T47D (cell line): Measurements from ENCODE around the gene VSX2.

Experiments
- DNase-seq, 2 experiments: peaks; one replicate each; pipeline versions ENCODE4 v3.0.0 to v3.0.0-alpha.2; 2011 to 2012; ENCODE audit warnings: low read depth in 1 of 2, low spot score in 1 of 2
- JUND ChIP-seq: IDR thresholded peaks from 2 replicates; pipeline ENCODE4 v1.6.1; 2012; ENCODE audit warnings: low read depth
- in situ Hi-C: cut with HindIII; loops from 2 replicates; pipeline ENCODE4 v1.10.0; 2016; ENCODE audit warnings: low sequenced_read_pairs, low pct_unique_long_range_greater_than_20kb

The VSX2 gene

DNA sequence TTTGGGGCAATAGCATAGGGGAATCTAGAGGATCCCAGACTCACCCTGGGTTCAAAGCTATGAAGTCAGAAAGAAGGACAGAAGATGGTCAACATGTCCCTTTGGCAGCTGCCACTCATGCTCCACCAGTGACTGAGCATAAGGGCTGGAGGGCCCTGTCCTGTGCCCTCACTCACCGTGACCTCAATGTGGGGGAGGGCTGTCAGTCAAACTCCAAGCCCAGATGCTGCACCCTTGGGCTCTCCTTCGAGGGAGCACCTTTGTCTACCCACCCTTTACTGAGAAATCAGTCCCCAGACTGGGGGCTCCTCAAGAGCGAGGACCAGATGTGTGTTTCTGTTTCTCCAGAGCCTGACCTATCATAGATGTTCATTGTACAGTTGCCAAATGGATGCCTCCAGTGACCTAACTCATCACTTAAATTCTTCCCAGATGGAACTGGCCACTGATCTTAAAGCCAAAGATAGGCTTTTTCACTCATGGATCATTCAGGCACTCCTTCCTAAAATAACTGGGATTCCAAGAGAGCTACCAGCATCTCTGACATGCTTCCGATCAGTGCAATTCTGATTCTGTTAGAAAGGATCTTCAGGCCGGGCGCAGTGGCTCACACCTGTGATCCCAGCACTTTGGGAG lies 27.2 kb upstream of the VSX2 start:
- DNase-seq: no peak
- TF ChIP-seq JUND: no peak
- in situ Hi-C loops: no loop called here

DNA sequence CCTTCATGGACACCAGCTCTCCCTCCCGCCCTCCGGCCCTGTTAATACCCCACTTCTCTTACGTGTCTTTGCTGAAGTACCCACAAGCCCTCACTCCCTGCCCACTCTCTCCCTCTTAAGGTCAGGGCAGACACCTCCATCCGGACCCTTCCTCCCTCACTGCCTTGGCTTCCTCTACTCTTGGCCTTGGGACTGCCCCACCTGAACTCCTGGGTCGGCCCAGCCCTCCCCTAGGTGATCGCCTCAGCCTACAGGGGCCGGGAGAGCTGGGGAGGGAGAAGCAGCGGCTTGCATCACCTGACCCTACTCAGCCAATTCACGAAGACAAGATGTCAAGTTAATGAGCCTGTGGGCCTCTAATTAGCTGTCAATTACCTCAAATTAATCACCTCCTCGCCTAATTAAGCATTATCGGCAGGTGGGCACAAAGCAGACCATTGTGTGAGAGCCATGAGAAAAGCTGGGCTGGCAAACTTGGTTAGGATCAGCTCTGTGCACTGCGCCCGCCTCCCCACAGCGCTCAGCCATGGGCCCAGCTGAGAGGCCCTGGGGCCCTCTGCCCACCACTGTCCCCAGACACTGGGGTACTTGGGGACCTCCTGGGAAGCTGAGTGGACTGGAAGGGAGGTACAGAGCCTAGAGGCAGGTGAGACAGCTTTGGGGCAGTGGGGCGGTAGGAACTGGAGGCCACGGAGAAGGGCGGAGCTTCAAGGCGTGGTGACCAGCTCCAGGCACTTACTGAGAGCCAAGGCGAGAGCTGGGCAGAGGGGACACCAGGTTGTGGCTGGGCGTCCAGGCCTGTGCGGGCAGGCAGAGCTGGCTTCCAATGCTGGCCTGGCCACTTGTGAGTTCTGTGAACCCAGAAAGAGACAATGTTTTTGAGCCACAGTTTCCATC lies 25.1 kb upstream of the VSX2 start:
- in situ Hi-C loops: no loop called here
- DNase-seq: no peak
- no peak for TF ChIP-seq JUND

DNA sequence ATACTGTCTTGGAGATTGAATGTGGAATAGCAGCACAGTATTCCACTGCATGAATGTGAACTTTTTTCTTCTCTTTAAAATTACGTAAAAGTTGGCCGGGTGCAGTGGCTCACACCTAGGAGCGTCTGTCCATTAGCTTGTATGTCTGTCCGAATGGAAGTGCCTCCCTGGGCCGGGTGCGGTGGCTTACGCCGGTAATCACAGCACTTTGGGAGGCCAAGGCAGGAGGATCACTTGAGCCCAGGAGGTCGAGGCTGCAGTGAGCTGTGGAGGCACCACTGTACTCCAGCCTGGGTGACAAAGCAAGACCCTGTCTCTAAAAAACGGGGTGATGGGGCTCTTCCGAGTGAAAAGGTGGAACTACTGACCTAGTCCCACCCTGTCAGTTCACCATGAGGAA lies 22.6 kb upstream of the VSX2 start:
- in situ Hi-C loops: no loop called here
- TF ChIP-seq JUND: no peak
- DNase-seq: no peak

DNA sequence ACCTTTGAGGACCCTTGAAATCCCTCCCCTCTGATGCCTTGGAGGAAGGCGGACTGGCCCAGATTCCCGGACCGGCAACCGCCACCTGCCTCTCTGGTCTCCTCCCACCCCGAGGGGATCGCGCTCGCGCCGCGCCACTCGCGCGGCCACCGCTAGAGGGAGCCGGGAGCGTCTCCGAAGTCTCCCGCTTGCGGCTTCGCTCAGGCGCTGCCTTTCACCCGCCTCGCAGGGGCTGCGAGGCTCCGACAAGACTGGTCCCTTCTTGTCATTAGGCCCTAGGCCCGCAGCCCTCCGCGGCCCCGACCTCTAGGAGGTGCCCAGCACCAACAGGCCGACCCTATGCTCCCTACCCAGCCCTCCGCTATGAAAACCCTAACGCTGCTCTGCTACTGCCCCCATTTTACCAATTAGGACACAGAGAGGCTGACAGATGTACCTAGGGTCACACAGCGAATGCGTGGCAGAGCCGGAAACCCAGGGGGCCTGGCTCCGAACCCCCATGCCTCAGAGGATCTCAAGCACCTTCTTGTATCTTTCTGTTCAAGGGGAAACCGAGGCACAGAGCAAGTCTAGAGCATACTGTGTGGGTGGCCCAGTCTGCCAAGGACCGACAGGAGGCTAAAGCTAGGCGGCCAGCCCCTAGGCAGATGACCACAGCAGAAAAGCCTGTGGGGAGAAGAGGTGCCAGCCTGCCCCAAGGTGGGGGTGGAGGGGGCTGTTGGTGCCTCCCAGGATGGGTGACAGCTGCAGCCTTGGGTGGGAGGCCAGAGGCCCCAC lies 21.4 kb upstream of the VSX2 start:
- DNase-seq: peak; percentile 84 to 94
- in situ Hi-C loops: no loop called here
- TF ChIP-seq JUND: no peak

DNA sequence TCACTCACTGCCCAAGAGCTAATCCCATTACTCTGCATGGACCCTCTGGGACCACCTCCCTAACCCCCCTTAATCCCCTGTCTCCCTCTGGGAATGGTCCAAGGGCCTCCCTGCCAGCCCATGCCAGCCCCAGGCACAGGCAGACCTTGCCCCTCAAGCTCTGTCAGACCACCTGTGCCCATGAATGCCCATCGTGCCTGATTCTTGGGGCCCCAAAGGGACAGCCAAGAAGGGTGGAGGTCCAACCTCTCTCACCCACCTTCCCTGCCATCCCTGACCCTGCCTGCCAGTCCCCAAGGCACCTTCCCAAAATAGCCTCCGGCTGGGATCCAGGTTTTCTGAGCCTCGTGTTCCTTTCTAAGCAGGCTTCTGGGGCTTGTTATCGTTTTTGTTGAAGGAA lies 20.8 kb upstream of the VSX2 start:
- DNase-seq: no peak
- no peak for TF ChIP-seq JUND
- in situ Hi-C loops: no loop called here

DNA sequence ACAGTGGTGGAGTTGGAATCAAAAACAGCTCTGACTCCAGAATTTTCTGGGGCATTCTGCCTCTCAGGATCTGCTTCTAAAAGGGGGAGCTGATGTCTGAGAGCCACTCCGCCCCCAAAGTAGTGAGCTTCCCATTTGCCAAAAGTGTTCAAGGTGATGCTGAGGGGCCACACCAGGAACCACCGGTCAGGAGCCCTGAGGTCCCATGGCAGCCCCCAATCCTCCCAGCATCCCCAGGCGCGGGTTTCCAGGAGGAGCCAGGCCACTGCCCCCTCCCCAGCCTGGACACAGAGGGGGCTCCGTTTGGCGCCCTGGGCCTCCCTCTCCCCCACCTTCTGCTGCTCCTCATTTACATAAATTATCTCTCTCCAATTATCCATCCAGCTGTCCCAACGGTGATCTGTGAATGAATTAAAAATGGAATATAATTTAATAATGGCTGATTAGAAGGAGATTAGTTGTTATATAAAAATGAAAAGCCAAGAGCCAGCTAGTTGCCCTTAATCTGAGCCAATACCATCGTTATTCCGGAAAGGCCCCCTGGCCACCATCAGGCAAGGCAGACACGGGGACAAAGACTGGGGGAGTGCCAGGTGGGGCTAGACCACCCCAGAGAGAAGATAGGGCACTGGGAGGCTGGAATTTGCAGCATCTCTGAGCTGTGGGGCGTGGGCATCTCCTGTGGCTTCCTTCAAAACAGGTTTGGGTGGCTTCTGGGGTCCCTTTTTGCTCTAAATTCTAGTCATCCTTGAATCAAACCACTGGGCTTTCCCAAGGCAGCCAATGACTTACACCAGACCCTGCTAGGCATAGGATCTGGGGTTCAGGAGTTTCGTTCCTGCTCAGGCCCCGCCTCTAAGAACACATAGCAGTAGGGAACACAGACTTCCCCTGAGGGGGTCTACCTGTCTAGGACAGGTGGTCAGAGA lies 19.7 kb upstream of the VSX2 start:
- TF ChIP-seq JUND: no peak
- in situ Hi-C loops: no loop called here
- no peak for DNase-seq

DNA sequence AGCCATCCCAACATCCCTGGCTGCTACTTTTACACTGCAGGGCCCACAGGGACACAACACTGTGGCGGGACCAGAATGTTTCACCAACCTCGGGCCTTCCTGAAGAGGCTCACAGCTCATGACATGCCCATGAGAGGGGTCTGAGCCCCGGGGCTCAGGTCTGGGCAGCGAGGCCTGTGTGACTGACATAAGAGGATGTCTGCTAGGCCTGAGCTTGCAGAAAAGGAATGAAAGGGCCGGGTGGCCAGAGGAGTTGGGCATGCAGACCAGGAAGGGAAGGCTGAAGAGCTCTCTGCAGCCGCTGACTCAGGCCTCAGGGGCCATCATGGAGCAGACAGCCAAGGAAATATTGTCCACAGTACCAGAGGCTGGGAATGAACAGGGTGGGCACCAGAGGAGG lies 18.3 kb upstream of the VSX2 start:
- in situ Hi-C loops: no loop called here
- no peak for DNase-seq
- no peak for TF ChIP-seq JUND

DNA sequence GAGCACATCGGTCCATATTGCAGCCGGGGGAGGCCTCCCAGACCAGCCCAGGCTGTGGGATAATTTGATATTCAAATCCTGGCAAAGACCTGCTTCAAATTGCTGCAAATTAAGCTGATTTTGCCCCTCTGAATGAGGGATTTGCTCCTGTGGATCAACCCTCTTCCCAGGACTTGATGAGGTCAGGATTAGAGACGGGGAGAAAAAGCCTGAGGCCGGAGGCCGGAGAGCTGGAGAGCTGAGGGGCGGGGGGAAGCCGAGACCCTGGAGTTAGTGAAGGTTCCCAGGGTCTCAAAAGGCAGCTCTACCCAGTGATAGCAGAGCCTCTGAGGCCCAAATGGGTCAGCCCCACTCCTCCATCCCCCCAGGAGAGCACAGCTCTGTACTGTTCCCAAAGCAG lies 17.5 kb upstream of the VSX2 start:
- no peak for DNase-seq
- no peak for TF ChIP-seq JUND
- in situ Hi-C loops: no loop called here

DNA sequence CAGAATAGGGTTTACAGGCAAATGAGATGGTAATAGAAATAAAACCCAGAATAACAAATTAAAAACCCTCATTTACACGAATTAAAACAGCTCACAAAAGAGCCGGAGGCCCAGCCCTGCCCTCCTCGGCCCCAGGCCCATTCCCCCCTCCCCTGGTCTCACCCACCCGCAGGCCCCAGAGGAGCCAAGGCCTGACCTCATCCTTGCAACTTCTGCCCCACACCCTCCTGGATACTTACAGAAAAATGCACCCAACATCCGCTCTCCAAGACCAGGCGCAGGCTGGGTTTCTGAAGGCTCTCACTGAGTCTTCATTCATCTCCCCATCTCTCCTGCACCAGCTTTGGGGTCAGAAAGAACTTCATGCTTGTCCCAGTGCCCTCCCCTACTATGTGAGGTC lies 16.2 kb upstream of the VSX2 start:
- no peak for TF ChIP-seq JUND
- DNase-seq: no peak
- in situ Hi-C loops: no loop called here

DNA sequence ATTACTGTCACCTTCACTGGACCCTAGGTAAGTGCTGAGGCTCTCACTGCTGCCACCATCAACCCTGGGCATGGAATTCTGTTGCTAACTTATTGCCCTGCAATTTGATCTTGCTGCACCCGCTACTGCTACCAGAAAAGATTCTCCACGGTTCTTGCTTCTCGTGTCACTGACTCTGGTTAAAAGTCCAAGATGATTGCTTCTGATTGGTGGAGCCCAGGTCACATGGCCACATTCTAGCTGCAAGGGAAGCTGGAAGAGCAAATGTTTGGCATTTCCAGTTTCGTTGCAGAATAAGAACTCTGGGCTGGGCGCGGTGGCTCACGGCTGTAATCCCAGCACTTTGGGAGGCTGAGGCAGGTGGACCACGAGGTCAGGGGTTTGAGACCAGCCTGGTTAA lies 7.5 kb upstream of the VSX2 start:
- in situ Hi-C loops: no loop called here
- no peak for TF ChIP-seq JUND
- DNase-seq: no peak

DNA sequence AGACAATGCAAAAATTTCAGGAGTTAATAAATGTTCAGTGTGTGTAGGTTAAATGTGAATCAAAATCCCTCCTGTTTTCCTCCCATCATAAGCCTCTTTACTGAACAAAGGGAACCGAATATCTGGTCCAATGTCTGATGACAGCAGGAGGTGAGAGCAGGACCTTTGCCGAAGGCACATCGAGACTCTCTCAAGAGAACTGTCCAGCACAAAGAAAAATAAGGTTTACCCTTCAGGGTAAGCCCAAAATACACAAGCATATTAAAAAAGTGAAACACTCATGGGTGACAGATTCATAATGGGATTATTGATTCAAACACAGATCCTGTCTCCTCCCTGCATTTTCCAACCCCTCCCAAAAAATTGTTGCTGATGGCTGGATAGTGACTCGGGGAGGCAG lies 4.2 kb upstream of the VSX2 start:
- TF ChIP-seq JUND: no peak
- no peak for DNase-seq
- in situ Hi-C loops: no loop called here

DNA sequence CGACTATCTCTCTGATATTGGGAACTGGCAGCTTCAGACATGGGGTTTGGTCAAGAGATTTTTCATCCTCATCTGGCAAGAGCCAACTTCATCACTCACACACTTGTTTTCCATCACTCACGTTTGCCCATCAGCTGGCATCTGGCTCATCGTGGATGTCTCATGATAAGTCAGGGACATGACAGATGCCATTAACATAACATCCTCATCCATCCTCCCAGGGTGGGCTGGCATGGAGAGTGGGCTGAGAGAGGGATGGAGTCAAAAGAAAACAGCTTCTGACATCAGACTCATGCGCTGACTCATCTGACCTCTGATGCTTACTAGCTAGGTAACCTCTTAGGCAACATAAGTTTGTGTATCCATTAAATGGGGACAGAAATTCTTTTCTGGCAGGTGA lies 1.8 kb upstream of the VSX2 start:
- in situ Hi-C loops: no loop called here
- TF ChIP-seq JUND: no peak
- no peak for DNase-seq
